GM23338 (cell line): ENCODE data around the gene PLA2G6. TPM values are rescaled to one million over a fixed set of nuclear protein-coding genes. Genes with fewer than 3 reads are reported as not detected.

ENCODE experiments used
- ATAC-seq: fragments of 200-7000 bp; cut with Tn5 transposase; 3 replicates; pipeline ENCODE4 v1.9.1; 2020
- DNase-seq: peaks from one replicate; pipeline ENCODE4 v3.0.0-alpha.2; 2015; ENCODE audit warnings: low spot score
- H2AFZ ChIP-seq: fragments of 200-600 bp; sonication (generic); 2 replicates; pipeline ENCODE4 v1.8.0; 2016; ENCODE audit warnings: antibody characterized with exemption, mild to moderate bottlenecking, moderate library complexity
- H3F3A ChIP-seq: fragments of 200-600 bp; sonication (generic); replicated peaks from 2 replicates; pipeline ENCODE4 v1.8.0; 2017; ENCODE audit warnings: antibody characterized with exemption, mixed run types, low read depth
- H3K27ac ChIP-seq: fragments of 200-600 bp; sonication (generic); 2 replicates; pipeline ENCODE4 v1.6.1; 2016; ENCODE audit warnings: low read depth
- H3K27me3 ChIP-seq: fragments of 200-600 bp; sonication (generic); 2 replicates; pipeline ENCODE4 v1.8.0; 2016; ENCODE audit warnings: mild to moderate bottlenecking, mixed run types, moderate library complexity; ENCODE audit not compliant: insufficient read depth
- H3K36me3 ChIP-seq: fragments of 200-600 bp; sonication (generic); 2 replicates; pipeline ENCODE4 v1.8.0; 2016; ENCODE audit warnings: mild to moderate bottlenecking; ENCODE audit not compliant: insufficient read depth
- H3K4me1 ChIP-seq: fragments of 200-600 bp; sonication (generic); 2 replicates; pipeline ENCODE4 v1.8.0; 2016; ENCODE audit warnings: mild to moderate bottlenecking, moderate library complexity; ENCODE audit not compliant: insufficient read depth
- H3K4me2 ChIP-seq: fragments of 200-600 bp; sonication (generic); 2 replicates; pipeline ENCODE4 v1.7.1; 2017; ENCODE audit warnings: mixed run types
- H3K4me3 ChIP-seq: fragments of 200-600 bp; sonication (generic); 2 replicates; pipeline ENCODE4 v1.6.1; 2016; ENCODE audit warnings: mixed run types
- H3K79me2 ChIP-seq: fragments of 200-600 bp; sonication (generic); replicated peaks from 2 replicates; pipeline ENCODE4 v1.8.0; 2017; ENCODE audit warnings: mild to moderate bottlenecking; ENCODE audit not compliant: insufficient read depth
- H3K9me2 ChIP-seq: fragments of 200-600 bp; sonication (generic); 2 replicates; pipeline ENCODE4 v1.8.0; 2017; ENCODE audit not compliant: insufficient read depth
- H4K20me1 ChIP-seq: fragments of 200-600 bp; sonication (generic); replicated peaks from 2 replicates; pipeline ENCODE4 v1.8.0; 2017; ENCODE audit warnings: mild to moderate bottlenecking; ENCODE audit not compliant: insufficient read depth
- H3K27ac Mint-ChIP-seq: 2 replicates; pipeline ENCODE4 v1.8.0; 2020; ENCODE audit warnings: inconsistent platforms, mild to moderate bottlenecking, moderate library complexity, mixed read lengths
- H3K27me3 Mint-ChIP-seq: 3 replicates; pipeline ENCODE4 v1.8.0; 2022; ENCODE audit warnings: low read depth, mild to moderate bottlenecking, moderate library complexity, mixed read lengths, inconsistent platforms; ENCODE audit not compliant: insufficient read depth, poor library complexity
- H3K36me3 Mint-ChIP-seq: 3 replicates; pipeline ENCODE4 v1.8.0; 2021; ENCODE audit warnings: low read depth, mild to moderate bottlenecking, inconsistent platforms, moderate library complexity, mixed read lengths
- H3K4me1 Mint-ChIP-seq: 3 replicates; pipeline ENCODE4 v1.8.0; 2020; ENCODE audit warnings: mild to moderate bottlenecking, inconsistent platforms, mixed read lengths
- H3K4me3 Mint-ChIP-seq: 3 replicates; pipeline ENCODE4 v1.8.0; 2021; ENCODE audit warnings: moderate library complexity, mild to moderate bottlenecking, inconsistent platforms, mixed read lengths
- H3K9me3 Mint-ChIP-seq: 3 replicates; pipeline ENCODE4 v1.8.0; 2020; ENCODE audit warnings: moderate library complexity, mild to moderate bottlenecking, inconsistent platforms, mixed read lengths
- CREB1 ChIP-seq: fragments of 250-450 bp; sonication (Bioruptor Pico); IDR thresholded peaks from 2 replicates; pipeline ENCODE4 v1.5.0; 2020; ENCODE audit warnings: low read depth, mild to moderate bottlenecking, moderate library complexity
- ETS1 ChIP-seq: IDR thresholded peaks from 2 replicates; pipeline ENCODE4 v1.6.1; 2016; ENCODE audit warnings: antibody characterized with exemption
- EZH2phosphoT487 ChIP-seq: fragments of 200-600 bp; sonication (generic); IDR thresholded peaks from one replicate; pipeline ENCODE4 v1.8.1; 2018; ENCODE audit warnings: antibody characterized with exemption; ENCODE audit not compliant: unreplicated experiment
- JUNB ChIP-seq: IDR thresholded peaks from one replicate; pipeline ENCODE4 v1.6.1; 2016; ENCODE audit warnings: antibody characterized with exemption; ENCODE audit not compliant: unreplicated experiment
- NANOG ChIP-seq: IDR thresholded peaks from 2 replicates; pipeline ENCODE4 v1.6.1; 2016; ENCODE audit warnings: antibody characterized with exemption, borderline replicate concordance
- ZNF114 ChIP-seq: fragments of 250-450 bp; sonication (Bioruptor Pico); IDR thresholded peaks from 2 replicates; pipeline ENCODE4 v1.5.0; 2020; ENCODE audit warnings: mild to moderate bottlenecking, moderate library complexity
- ZNF331 ChIP-seq: fragments of 250-450 bp; sonication (Bioruptor Pico); IDR thresholded peaks from 2 replicates; pipeline ENCODE4 v1.5.0; 2020; ENCODE audit warnings: low read depth, mild to moderate bottlenecking, moderate library complexity
- polyA plus RNA-seq: library from polyadenylated mRNA; unstranded; fragments of >200 nt; fragmentation: Nextera tagmentation; extraction: Ambion mirVana; gene quantifications from 2 replicates; pipeline ENCODE4 v1.2.1, GENCODE V29; 2016
- total RNA-seq: library from RNA; depleted of rRNA; stranded (reverse); fragments of >200 nt; shearing (Covaris generic); gene quantifications from 2 replicates; pipeline ENCODE4 v1.2.3, GENCODE V29; 2014
- TF ChIP-seq, protein P1 (sequence below): fragments of 250-450 bp; sonication (Bioruptor Pico); IDR thresholded peaks from 2 replicates; pipeline ENCODE4 v1.5.0; 2020; ENCODE audit warnings: mild to moderate bottlenecking, moderate library complexity

PLA2G6 gene
- total and polyA plus RNA-seq, 2 experiments from 2014 or later, result 4.5 to 12.6 TPM

DNA sequence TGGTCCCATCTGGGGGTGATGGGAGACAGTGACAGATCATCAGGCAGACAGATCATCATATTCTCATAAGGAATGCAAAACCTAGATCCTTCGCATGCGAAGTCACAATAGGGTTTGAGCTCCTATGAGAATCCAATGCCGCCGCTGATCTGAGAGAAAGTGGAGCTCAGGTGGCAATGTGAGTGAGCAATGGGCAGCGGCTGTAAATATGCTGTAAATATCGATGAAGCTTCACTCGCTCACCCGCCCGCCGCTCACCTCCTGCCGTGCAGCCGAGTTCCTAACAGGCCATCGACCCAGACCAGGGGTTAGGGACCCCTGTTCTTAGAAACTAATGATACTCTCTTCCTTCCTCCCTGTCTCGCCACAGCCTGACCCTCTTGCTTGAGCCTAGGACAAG, 9.4 kb upstream of the PLA2G6 start:
- Mint-ChIP-seq H3K9me3 (peaks cover 4% of the 10 kb centered on the region), H3K4me1 (no peaks in the 10 kb centered on the region; the same call in 2 of the 3 replicates), H3K27me3 (peaks cover 14% of the 10 kb centered on the region), H3K4me3 (no peak overlapping the region), H3K36me3 (no peaks in the 10 kb centered on the region; the same call in 2 of the 3 replicates), H3K27ac (no peak overlapping the region)
- Histone ChIP-seq H3K27ac (no peak overlapping the region), H3K27me3 (no peaks in the 10 kb centered on the region), H3K9me2 (no peaks in the 10 kb centered on the region), H2AFZ (no peak overlapping the region), H3K4me2 (no peak overlapping the region), H3K36me3 (no peaks in the 10 kb centered on the region), H3K4me3 (no peak overlapping the region), H3K79me2 (no peaks in the 10 kb centered on the region), H3F3A (no peaks in the 10 kb centered on the region), H4K20me1 (no peaks in the 10 kb centered on the region), H3K4me1 (no peaks in the 10 kb centered on the region)
- no peak for ATAC-seq
- TF ChIP-seq ZNF114 (CRISPR knock-in tag) (no peak), NANOG (no peak), JUNB (no peak), EZH2phosphoT487 (no peak), CREB1 (CRISPR knock-in tag) (no peak)
- DNase-seq, result no peak

GRCh38 chr22:38190581-38190980, 9.0 kb upstream of the PLA2G6 start:
- no peak overlapping the region for H3K27ac Mint-ChIP-seq
- no peaks in the 10 kb centered on the region for H3F3A ChIP-seq
- H2AFZ ChIP-seq, result no peak overlapping the region
- no peaks in the 10 kb centered on the region; the same call in 2 of the 3 replicates for H3K4me1 Mint-ChIP-seq
- no peaks in the 10 kb centered on the region for H3K4me1 ChIP-seq
- no peaks in the 10 kb centered on the region for H4K20me1 ChIP-seq
- no peaks in the 10 kb centered on the region for H3K79me2 ChIP-seq
- ATAC-seq, result no peak
- no peak overlapping the region for H3K4me2 ChIP-seq
- no peaks in the 10 kb centered on the region for H3K27me3 ChIP-seq
- H3K27me3 Mint-ChIP-seq, result peaks cover 14% of the 10 kb centered on the region
- H3K4me3 ChIP-seq, result no peak overlapping the region
- no peak overlapping the region for H3K4me3 Mint-ChIP-seq
- no peaks in the 10 kb centered on the region; the same call in 2 of the 3 replicates for H3K36me3 Mint-ChIP-seq
- no peak overlapping the region for H3K27ac ChIP-seq
- DNase-seq, result no peak
- no peak for TF ChIP-seq ZNF331 (CRISPR knock-in tag)
- no peak for TF ChIP-seq EZH2phosphoT487
- no peak for TF ChIP-seq ETS1
- no peak for TF ChIP-seq NANOG
- TF ChIP-seq, protein P1, sequence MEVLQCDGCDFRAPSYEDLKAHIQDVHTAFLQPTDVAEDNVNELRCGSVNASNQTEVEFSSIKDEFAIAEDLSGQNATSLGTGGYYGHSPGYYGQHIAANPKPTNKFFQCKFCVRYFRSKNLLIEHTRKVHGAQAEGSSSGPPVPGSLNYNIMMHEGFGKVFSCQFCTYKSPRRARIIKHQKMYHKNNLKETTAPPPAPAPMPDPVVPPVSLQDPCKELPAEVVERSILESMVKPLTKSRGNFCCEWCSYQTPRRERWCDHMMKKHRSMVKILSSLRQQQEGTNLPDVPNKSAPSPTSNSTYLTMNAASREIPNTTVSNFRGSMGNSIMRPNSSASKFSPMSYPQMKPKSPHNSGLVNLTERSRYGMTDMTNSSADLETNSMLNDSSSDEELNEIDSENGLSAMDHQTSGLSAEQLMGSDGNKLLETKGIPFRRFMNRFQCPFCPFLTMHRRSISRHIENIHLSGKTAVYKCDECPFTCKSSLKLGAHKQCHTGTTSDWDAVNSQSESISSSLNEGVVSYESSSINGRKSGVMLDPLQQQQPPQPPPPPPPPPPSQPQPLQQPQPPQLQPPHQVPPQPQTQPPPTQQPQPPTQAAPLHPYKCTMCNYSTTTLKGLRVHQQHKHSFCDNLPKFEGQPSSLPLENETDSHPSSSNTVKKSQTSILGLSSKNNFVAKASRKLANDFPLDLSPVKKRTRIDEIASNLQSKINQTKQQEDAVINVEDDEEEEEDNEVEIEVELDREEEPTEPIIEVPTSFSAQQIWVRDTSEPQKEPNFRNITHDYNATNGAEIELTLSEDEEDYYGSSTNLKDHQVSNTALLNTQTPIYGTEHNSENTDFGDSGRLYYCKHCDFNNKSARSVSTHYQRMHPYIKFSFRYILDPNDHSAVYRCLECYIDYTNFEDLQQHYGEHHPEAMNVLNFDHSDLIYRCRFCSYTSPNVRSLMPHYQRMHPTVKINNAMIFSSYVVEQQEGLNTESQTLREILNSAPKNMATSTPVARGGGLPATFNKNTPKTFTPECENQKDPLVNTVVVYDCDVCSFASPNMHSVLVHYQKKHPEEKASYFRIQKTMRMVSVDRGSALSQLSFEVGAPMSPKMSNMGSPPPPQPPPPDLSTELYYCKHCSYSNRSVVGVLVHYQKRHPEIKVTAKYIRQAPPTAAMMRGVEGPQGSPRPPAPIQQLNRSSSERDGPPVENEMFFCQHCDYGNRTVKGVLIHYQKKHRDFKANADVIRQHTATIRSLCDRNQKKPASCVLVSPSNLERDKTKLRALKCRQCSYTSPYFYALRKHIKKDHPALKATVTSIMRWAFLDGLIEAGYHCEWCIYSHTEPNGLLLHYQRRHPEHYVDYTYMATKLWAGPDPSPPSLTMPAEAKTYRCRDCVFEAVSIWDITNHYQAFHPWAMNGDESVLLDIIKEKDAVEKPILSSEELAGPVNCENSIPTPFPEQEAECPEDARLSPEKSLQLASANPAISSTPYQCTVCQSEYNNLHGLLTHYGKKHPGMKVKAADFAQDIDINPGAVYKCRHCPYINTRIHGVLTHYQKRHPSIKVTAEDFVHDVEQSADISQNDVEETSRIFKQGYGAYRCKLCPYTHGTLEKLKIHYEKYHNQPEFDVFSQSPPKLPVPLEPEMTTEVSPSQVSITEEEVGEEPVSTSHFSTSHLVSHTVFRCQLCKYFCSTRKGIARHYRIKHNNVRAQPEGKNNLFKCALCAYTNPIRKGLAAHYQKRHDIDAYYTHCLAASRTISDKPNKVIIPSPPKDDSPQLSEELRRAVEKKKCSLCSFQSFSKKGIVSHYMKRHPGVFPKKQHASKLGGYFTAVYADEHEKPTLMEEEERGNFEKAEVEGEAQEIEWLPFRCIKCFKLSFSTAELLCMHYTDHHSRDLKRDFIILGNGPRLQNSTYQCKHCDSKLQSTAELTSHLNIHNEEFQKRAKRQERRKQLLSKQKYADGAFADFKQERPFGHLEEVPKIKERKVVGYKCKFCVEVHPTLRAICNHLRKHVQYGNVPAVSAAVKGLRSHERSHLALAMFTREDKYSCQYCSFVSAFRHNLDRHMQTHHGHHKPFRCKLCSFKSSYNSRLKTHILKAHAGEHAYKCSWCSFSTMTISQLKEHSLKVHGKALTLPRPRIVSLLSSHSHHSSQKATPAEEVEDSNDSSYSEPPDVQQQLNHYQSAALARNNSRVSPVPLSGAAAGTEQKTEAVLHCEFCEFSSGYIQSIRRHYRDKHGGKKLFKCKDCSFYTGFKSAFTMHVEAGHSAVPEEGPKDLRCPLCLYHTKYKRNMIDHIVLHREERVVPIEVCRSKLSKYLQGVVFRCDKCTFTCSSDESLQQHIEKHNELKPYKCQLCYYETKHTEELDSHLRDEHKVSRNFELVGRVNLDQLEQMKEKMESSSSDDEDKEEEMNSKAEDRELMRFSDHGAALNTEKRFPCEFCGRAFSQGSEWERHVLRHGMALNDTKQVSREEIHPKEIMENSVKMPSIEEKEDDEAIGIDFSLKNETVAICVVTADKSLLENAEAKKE (CRISPR knock-in tag), result no peak
- no peaks in the 10 kb centered on the region for H3K9me2 ChIP-seq
- no peaks in the 10 kb centered on the region for H3K36me3 ChIP-seq
- H3K9me3 Mint-ChIP-seq, result peaks cover 4% of the 10 kb centered on the region
